HepG2 (cell line): Measurements from ENCODE around the gene CIAO2B. TPM values are rescaled to one million over a fixed set of nuclear protein-coding genes. Genes with fewer than 3 reads are reported as not detected.

Experiments
- ATAC-seq: fragments of 200-7000 bp; cut with Tn5 transposase; 3 replicates; pipeline ENCODE4 v1.9.1; 2020; ENCODE audit warnings: mild to moderate bottlenecking, moderate library complexity
- BruUV-seq: library from RNA; stranded (reverse); fragments of 400-500 nt; replicated peaks from 2 replicates; lab custom pipeline; 2021; lab: Mats Ljungman, UMichigan
- CTCF ChIA-PET: fragments of 300-600 bp; formaldehyde crosslinking; extraction: SDS; loops from one replicate; lab custom pipeline; 2021; ENCODE audit warnings: low total read pairs, inconsistent platforms, low intra/inter-chr PET ratio; lab: Yijun Ruan, JAX
- POLR2A ChIA-PET: fragments of 350-600 bp; sonication (Branson Sonifier 250); formaldehyde crosslinking; loops from one replicate; lab custom pipeline; 2020; ENCODE audit warnings: antibody characterized with exemption, inconsistent platforms; lab: Yijun Ruan, JAX
- DNase-seq: peaks from one replicate; pipeline ENCODE4 v3.0.0-alpha.2; 2015; ENCODE audit warnings: low spot score
- FAIRE-seq: peaks from 3 replicates; lab custom pipeline; 2011; peaks lifted over from hg19 to GRCh38; lab: Jason Lieb, UNC
- H2AFZ ChIP-seq: one replicate; pipeline ENCODE4 v1.6.1; 2011; ENCODE audit warnings: low read length, inconsistent platforms
- H3K27ac ChIP-seq: fragments of 300-600 bp; 3 replicates; pipeline ENCODE4 v1.8.0; 2011; ENCODE audit warnings: mixed run types, mild to moderate bottlenecking, mixed read lengths, low read length, inconsistent platforms; ENCODE audit not compliant: insufficient read depth; ENCODE audit errors: extremely low read length
- H3K27me3 ChIP-seq, 2 experiments: fragments of 200-600 bp in 1 of 2; 2 replicates in 1 of 2; 3 replicates in 1 of 2; pipeline versions ENCODE4 v1.6.0 to v1.8.0; 2011; ENCODE audit warnings: low read length in 2 of 2, mild to moderate bottlenecking in 2 of 2, moderate library complexity in 2 of 2, inconsistent platforms in 1 of 2; ENCODE audit not compliant: insufficient read depth in 2 of 2, control insufficient read depth in 1 of 2
- H3K36me3 ChIP-seq, 2 experiments: fragments of 200-600 bp in 1 of 2; replicated peaks in 1 of 2; 2 replicates in 1 of 2; 3 replicates in 1 of 2; pipeline versions ENCODE4 v1.5.1 to v1.8.0; 2011; ENCODE audit warnings: low read length in 2 of 2, inconsistent platforms in 1 of 2; ENCODE audit not compliant: insufficient read depth in 2 of 2, control insufficient read depth in 1 of 2
- H3K4me1 ChIP-seq: 2 replicates; pipeline ENCODE4 v1.5.1; 2012; ENCODE audit warnings: low read length, inconsistent platforms; ENCODE audit not compliant: insufficient read depth
- H3K4me2 ChIP-seq: 2 replicates; pipeline ENCODE4 v1.6.0; 2011; ENCODE audit warnings: low read depth, low read length, inconsistent platforms
- H3K4me3 ChIP-seq, 3 experiments: fragments of 200-600 bp in 1 of 3; sonication (generic), shearing (Covaris generic) in 1 of 3; replicated peaks in 1 of 3; 2 replicates each; pipeline ENCODE4 v1.5.1; 2011 to 2016; ENCODE audit warnings: low read length in 3 of 3, inconsistent platforms in 2 of 3, low read depth in 2 of 3, mild to moderate bottlenecking in 2 of 3, control low read depth in 1 of 3, mixed read lengths in 1 of 3; ENCODE audit not compliant: insufficient read depth in 1 of 3
- H3K79me2 ChIP-seq: one replicate; pipeline ENCODE4 v1.6.1; 2011; ENCODE audit warnings: low read length, inconsistent platforms; ENCODE audit not compliant: insufficient read depth
- H3K9ac ChIP-seq: 2 replicates; pipeline ENCODE4 v1.6.0; 2011; ENCODE audit warnings: mild to moderate bottlenecking, low read depth, low read length, inconsistent platforms; ENCODE audit not compliant: insufficient read depth
- H3K9me3 ChIP-seq: 2 replicates; pipeline ENCODE4 v1.5.1; 2012; ENCODE audit warnings: mild to moderate bottlenecking, low read length
- H4K20me1 ChIP-seq: 2 replicates; pipeline ENCODE4 v1.6.0; 2011; ENCODE audit warnings: inconsistent platforms, mild to moderate bottlenecking, low read length, moderate library complexity; ENCODE audit not compliant: insufficient read depth
- ARNTL ChIP-seq: sonication (generic); formaldehyde crosslinking; IDR thresholded peaks from 2 replicates; pipeline ENCODE4 v1.4.0; 2020; ENCODE audit warnings: mild to moderate bottlenecking, missing genetic modification reagents
- FOXP1 ChIP-seq, 2 experiments: fragments of 450-650 bp in 1 of 2; IDR thresholded peaks; 2 replicates each; pipeline ENCODE4 v1.6.1; 2017 to 2018; ENCODE audit warnings: antibody characterized with exemption in 1 of 2
- MAF1 ChIP-seq: sonication (generic); formaldehyde crosslinking; IDR thresholded peaks from 2 replicates; pipeline ENCODE4 v1.5.0; 2020; ENCODE audit warnings: missing genetic modification reagents, borderline replicate concordance
- PAF1 ChIP-seq: IDR thresholded peaks from 2 replicates; pipeline ENCODE4 v1.6.1; 2016; ENCODE audit warnings: missing genetic modification reagents, missing compliant biosample characterization
- ZNF577 ChIP-seq: sonication (generic); formaldehyde crosslinking; IDR thresholded peaks from 2 replicates; pipeline ENCODE4 v1.4.0; 2020; ENCODE audit warnings: mild to moderate bottlenecking, low read depth, missing genetic modification reagents, borderline replicate concordance
- ZNF761 ChIP-seq: sonication (generic); formaldehyde crosslinking; conservative IDR thresholded peaks from 2 replicates; pipeline ENCODE4 v1.4.0; 2020; ENCODE audit warnings: mild to moderate bottlenecking, missing genetic modification reagents
- WGBS: methylation state at CpG from one replicate; pipeline ENCODE4 v1.1.6; 2017; ENCODE audit warnings: low lambda C conversion rate; 5-methylcytosine and 5-hydroxymethylcytosine counted together
- in situ Hi-C: cut with HindIII; loops from 2 replicates; pipeline ENCODE4 v1.10.0; 2017; ENCODE audit warnings: low pct_unique_long_range_greater_than_20kb; ENCODE audit not compliant: extremely low pct_ligation_motif_present
- intact Hi-C: fragments of 100-400 bp; cut with micrococcal nuclease; formaldehyde crosslinking; loops from one replicate; pipeline ENCODE4 v1.10.0; 2022; ENCODE audit not compliant: unreplicated experiment
- polyA plus RNA-seq, 8 experiments: library from polyadenylated mRNA; depleted of rRNA in 3 of 8; stranded (reverse) in 7 of 8; unstranded in 1 of 8; fragments of >200 nt; fragmentation: Illumina TruSeq in 4 of 8; extraction: Trizol in 4 of 8; gene quantifications; 2 replicates each; pipeline versions ENCODE4 v1.2.1 to v1.2.3, GENCODE V29; 2011 to 2016; ENCODE audit warnings: low read depth in 4 of 8, missing spikeins in 1 of 8, mixed read lengths in 1 of 8; ENCODE audit not compliant: insufficient read depth in 1 of 8
- total RNA-seq, 5 experiments: library from RNA; depleted of rRNA; stranded (reverse); fragments of >200 nt; fragmentation: Illumina TruSeq; extraction: Trizol; gene quantifications; 2 replicates each; pipeline ENCODE4 v1.2.3, GENCODE V29; 2016; ENCODE audit warnings: low read depth in 1 of 5
- TF ChIP-seq, protein P1 (sequence below): sonication (generic); formaldehyde crosslinking; IDR thresholded peaks from 2 replicates; pipeline ENCODE4 v1.4.0; 2020; ENCODE audit warnings: mild to moderate bottlenecking, missing genetic modification reagents
- TF ChIP-seq, protein P2 (sequence below): sonication (generic); formaldehyde crosslinking; IDR thresholded peaks from 2 replicates; pipeline ENCODE4 v1.8.0; 2022; ENCODE audit warnings: missing genetic modification reagents, mild to moderate bottlenecking, inconsistent platforms, borderline replicate concordance

The CIAO2B gene
- total and polyA plus RNA-seq, 2 of the 13 experiments (the other 11 are each of a cell fraction or from before 2014, with no cell fraction given): 157 to 293 TPM

GRCh38 chr16:66968847-66969246 lies 34.6 kb upstream of the CIAO2B start:
- Histone ChIP-seq H3K4me1 (peaks cover 8% of the 10 kb centered on the region; the same call in 1 of the 2 replicates), H3K27ac (no peak overlapping the region), H3K9ac (no peak overlapping the region), H3K79me2 (no peaks in the 10 kb centered on the region), H3K36me3 (no peaks in the 10 kb centered on the region), H3K27me3 (peaks cover 0 to 4% of the 10 kb centered on the region in 2 experiments; a peak in 1 of 5 replicates), H3K9me3 (no peaks in the 10 kb centered on the region), H3K4me2 (no peak overlapping the region), H3K4me3 (no peak overlapping the region), H2AFZ (no peak overlapping the region), H4K20me1 (no peaks in the 10 kb centered on the region)
- ChIA-PET POLR2A (no interaction called here), CTCF (no interaction called here)
- TF ChIP-seq ZNF577 (CRISPR knock-in tag): no peak
- TF ChIP-seq, protein P1, sequence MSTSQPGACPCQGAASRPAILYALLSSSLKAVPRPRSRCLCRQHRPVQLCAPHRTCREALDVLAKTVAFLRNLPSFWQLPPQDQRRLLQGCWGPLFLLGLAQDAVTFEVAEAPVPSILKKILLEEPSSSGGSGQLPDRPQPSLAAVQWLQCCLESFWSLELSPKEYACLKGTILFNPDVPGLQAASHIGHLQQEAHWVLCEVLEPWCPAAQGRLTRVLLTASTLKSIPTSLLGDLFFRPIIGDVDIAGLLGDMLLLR (CRISPR knock-in tag): no peak
- TF ChIP-seq MAF1 (CRISPR knock-in tag): no peak
- BruUV-seq: no TSS peak
- WGBS: 89% methylated on average over 5 of the region's 5 CpGs
- ATAC-seq: no peak
- intact Hi-C loops (no loop called here), in situ Hi-C loops (no loop called here)
- no peak for FAIRE-seq
- DNase-seq: no peak

DNA sequence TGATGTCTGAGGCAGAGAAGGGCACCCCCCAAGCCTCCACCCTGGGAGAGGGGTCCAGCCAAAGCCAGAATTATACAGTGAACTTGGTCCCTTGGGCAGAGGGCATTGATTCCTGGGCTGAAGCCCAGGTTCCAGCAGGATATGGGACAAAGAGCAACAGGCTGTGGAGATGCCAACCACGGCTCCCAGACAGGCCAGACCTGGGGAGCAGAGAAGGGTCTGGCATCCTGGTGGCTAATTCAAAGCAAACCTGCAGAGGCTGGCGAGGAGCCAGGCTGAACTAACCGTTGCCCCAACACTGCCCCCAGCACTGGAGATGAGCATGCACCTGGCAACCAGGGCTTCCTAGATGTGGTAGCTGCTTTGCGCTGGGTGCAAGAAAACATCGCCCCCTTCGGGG lies 29.8 kb upstream of the CIAO2B start:
- BruUV-seq: no TSS peak
- Histone ChIP-seq H3K4me1 (peaks cover 26% of the 10 kb centered on the region), H3K4me3 (no peak overlapping the region), H3K9ac (no peak overlapping the region), H3K27ac (no peak overlapping the region), H3K27me3 (no peaks in the 10 kb centered on the region), H2AFZ (no peak overlapping the region), H4K20me1 (no peaks in the 10 kb centered on the region), H3K9me3 (no peaks in the 10 kb centered on the region), H3K4me2 (no peak overlapping the region), H3K79me2 (no peaks in the 10 kb centered on the region), H3K36me3 (no peaks in the 10 kb centered on the region)
- CTCF ChIA-PET: no interaction called here
- in situ Hi-C loops: no loop called here
- TF ChIP-seq, protein P2, sequence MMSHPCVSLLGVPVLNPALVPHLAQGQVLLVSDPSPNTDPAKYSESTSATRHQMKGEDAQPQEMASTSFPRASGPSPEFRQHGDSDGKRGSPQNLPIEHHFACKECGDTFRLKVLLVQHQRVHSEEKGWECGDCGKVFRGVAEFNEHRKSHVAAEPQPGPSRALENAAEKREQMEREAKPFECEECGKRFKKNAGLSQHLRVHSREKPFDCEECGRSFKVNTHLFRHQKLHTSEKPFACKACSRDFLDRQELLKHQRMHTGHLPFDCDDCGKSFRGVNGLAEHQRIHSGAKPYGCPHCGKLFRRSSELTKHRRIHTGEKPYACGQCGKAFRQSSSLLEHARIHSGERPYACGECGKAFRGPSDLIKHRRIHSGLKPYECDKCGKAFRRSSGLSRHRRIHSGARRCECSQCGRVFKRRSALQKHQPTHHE (CRISPR knock-in tag): no peak
- TF ChIP-seq FOXP1 (IDR thresholded peaks at IDR 0.05) (no peak), FOXP1 (CRISPR knock-in tag; IDR thresholded peaks at IDR 0.05) (no peak), PAF1 (CRISPR knock-in tag) (no peak), ZNF761 (no peak), ARNTL (CRISPR knock-in tag) (no peak)
- ATAC-seq: no peak
- no peak for DNase-seq
- FAIRE-seq: no peak
- POLR2A ChIA-PET: no interaction called here
- intact Hi-C loops: no loop called here
- 79% methylated on average over 5 of the region's 6 CpGs for WGBS
